Activated T-cell treated with anti-CD3 and anti-CD28 coated beads, Interleukin-2, amount 50 U/mL, for 24 hours (primary cell): ENCODE data around the gene FMNL1.

Source experiments
- DNase-seq: peaks from one replicate; pipeline ENCODE4 v3.0.0-alpha.2; 2020
- H3K27ac Mint-ChIP-seq: 2 replicates; pipeline ENCODE4 v1.8.0; 2020; ENCODE audit warnings: mild to moderate bottlenecking, mixed read lengths
- H3K27me3 Mint-ChIP-seq: 2 replicates; pipeline ENCODE4 v1.8.0; 2020; ENCODE audit warnings: mixed read lengths
- H3K36me3 Mint-ChIP-seq: 2 replicates; pipeline ENCODE4 v1.8.0; 2020; ENCODE audit warnings: low read depth, mixed read lengths
- H3K4me1 Mint-ChIP-seq: 2 replicates; pipeline ENCODE4 v1.8.0; 2020; ENCODE audit warnings: low read depth, mixed read lengths
- H3K4me3 Mint-ChIP-seq: 2 replicates; pipeline ENCODE4 v1.8.0; 2020; ENCODE audit warnings: mild to moderate bottlenecking, moderate library complexity, mixed read lengths
- H3K9me3 Mint-ChIP-seq: 2 replicates; pipeline ENCODE4 v1.8.0; 2020; ENCODE audit warnings: mixed read lengths

The FMNL1 gene

GRCh38 chr17:45227101-45227925 lies 5.6 kb downstream of the FMNL1 start:
- H3K27me3 Mint-ChIP-seq, result no peaks in the 10 kb centered on the region
- H3K9me3 Mint-ChIP-seq, result no peaks in the 10 kb centered on the region
- DNase-seq, result peak; percentile 69
- peak overlapping the region; percentile 99 for H3K27ac Mint-ChIP-seq
- H3K36me3 Mint-ChIP-seq, result peaks cover 60% of the 10 kb centered on the region
- peaks cover 87% of the 10 kb centered on the region for H3K4me1 Mint-ChIP-seq
- peak overlapping the region; percentile 98 for H3K4me3 Mint-ChIP-seq

DNA sequence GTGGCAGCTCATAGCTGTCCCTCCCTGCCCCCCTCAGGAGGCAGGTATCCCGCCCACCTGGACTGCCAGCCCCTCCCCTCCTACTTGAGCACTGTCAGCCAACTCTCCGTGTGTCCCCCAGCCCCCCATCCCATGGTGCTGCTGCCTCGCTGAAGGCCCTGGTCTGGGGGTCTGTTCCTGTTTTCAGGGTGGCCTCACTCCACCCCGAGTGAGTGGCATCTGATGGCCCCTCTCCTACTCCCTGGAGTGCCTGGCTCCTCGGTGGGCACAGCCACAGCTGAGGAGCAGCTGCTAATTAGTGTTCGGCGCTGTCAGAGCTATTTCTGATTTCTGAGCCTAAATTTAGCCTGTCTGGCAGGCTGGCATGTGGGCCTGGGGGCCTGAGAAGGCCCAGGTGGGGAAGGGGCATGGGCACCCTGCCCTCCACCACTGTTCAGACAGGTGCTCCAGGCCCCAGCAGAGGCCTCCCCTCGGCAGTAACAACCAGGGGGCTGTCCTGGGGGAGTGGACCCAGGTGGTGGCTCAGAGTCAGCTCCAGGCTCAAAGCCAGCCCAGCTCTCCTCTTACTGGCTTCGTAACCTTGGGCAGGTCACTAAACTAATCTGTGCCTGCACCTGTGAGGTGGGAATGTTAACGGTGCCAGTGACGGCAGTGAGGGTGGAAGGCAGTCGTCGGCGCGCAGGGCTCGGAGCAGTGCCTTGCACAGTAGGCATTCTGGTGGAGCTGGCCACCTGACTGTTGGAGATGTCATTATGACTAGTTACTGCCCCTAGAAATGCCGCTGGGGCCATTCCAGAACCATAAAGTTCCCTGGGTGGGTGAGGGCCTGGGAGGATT lies 6.5 kb downstream of the FMNL1 start:
- H3K4me1 Mint-ChIP-seq, result peaks cover 96% of the 10 kb centered on the region
- H3K9me3 Mint-ChIP-seq, result no peaks in the 10 kb centered on the region
- H3K27ac Mint-ChIP-seq, result peak overlapping the region; percentile 99
- no peaks in the 10 kb centered on the region for H3K27me3 Mint-ChIP-seq
- DNase-seq, result peak; percentile 69
- peaks cover 60% of the 10 kb centered on the region for H3K36me3 Mint-ChIP-seq
- H3K4me3 Mint-ChIP-seq, result peak overlapping the region; percentile 98

DNA sequence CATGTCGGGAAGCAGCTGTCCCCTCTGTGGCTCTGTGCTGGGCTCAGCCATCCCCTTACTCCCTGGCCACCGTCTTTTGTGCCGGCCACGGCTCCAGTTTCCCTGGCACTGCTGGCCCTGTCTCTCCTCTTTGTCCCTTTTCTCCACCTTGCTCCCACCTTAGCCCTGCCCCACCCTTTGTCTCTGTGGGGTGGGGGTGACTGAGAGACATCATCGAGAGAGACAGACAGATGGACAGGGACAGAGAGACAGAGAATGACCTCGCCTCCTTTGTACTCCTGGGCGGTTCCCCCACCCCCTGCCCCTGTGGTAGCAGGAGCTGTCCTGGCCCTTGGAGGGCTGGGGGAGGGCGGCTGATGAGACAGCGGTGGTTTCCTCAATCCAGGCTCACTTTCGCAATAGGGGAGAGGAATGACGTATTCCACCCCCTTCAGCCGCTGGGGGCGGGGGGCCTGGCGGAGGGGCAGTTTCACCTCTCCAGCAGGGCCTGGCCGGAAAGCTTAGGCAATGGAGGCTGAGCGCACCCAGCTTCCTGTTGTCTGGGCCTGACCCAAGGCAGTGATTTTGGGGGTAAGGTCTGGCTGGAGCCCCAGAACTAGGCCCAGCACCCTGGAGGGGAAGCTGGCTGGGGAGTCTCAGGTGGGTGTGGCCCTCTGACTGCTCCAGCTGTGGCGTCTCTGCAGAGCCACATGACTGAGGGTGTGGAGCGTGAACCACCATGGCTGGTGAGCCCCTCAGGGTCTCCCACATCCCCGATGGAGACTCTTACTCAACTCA lies 7.3 kb downstream of the FMNL1 start:
- Mint-ChIP-seq H3K27ac (peak overlapping the region; percentile 99), H3K27me3 (no peaks in the 10 kb centered on the region), H3K36me3 (peaks cover 61% of the 10 kb centered on the region), H3K9me3 (no peaks in the 10 kb centered on the region), H3K4me3 (peak overlapping the region; percentile 98), H3K4me1 (peaks cover 99% of the 10 kb centered on the region)
- peak; percentile 93 for DNase-seq

DNA sequence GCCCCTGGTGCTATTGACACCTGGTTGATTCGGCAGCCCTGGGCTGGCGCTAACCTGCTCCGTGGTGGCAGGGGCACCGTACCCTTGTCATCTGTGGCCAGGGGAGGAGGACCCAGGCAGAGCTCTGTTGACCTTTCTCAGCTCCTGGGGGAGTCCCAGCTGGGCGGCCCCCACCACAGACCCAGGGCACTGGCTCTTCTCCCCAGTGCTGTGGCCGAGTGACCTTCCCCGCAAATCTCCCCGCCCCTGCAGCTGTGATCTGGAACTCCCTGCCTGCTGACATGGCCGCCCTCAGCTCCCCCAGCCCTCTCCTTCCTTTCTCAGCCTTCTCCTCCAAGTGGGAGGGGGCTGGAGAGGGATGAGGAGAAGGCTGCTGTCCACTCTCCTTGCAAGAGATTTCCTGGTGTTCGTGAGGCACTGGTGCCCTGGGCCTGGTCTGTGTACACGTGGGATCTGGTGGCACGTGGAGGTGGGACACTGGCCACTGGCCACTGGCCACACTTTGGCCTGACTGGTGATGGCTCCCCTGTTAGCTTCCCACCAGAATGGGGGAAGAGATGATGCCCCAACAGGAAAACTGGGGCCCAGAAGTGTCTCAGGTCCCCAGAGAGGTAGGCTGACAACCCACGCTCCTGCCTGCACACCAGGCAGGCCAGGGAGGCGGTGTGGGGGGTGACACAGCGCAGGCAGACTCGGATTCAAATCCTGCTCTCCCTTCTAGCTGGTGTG lies 8.2 kb downstream of the FMNL1 start:
- Mint-ChIP-seq H3K27ac (peak overlapping the region; percentile 99), H3K36me3 (peaks cover 66% of the 10 kb centered on the region), H3K27me3 (no peaks in the 10 kb centered on the region), H3K4me1 (peaks cover 98% of the 10 kb centered on the region), H3K4me3 (peak overlapping the region; percentile 98), H3K9me3 (no peaks in the 10 kb centered on the region)
- DNase-seq, result peak; percentile 62

DNA sequence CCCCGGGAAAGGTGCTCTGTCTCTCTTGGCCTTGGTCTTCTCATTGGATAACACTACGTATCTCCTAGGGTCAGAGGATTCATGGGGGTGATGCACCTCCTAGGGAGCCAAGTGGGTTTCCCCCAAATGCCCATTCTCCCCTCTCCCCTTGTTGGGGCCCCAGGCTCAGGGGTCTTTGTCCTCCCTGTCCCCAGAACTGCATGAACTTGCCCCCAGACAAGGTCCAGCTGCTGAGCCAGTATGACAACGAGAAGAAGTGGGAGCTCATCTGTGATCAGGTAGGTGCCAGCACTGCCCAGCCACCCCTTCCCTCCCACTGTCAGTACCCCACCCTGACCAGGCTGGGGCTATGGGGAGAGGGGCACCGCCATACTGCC lies 8.7 kb downstream of the FMNL1 start:
- no peak for DNase-seq
- H3K9me3 Mint-ChIP-seq, result no peaks in the 10 kb centered on the region
- H3K4me3 Mint-ChIP-seq, result peak overlapping the region; percentile 98
- H3K36me3 Mint-ChIP-seq, result peaks cover 66% of the 10 kb centered on the region
- H3K27ac Mint-ChIP-seq, result peak overlapping the region; percentile 99
- H3K27me3 Mint-ChIP-seq, result no peaks in the 10 kb centered on the region
- H3K4me1 Mint-ChIP-seq, result peaks cover 98% of the 10 kb centered on the region

- Mint-ChIP-seq H3K27me3 (no peaks in the 10 kb centered on the region), H3K4me1 (peaks cover 98% of the 10 kb centered on the region), H3K27ac (peak overlapping the region; percentile 99), H3K9me3 (no peaks in the 10 kb centered on the region), H3K36me3 (peaks cover 69% of the 10 kb centered on the region), H3K4me3 (peak overlapping the region; percentile 98)
- DNase-seq, result no peak
These were observed 9.2 kb downstream of the FMNL1 start for GRCh38 chr17:45230787-45231480.

GRCh38 chr17:45231481-45232116 lies 9.9 kb downstream of the FMNL1 start:
- H3K9me3 Mint-ChIP-seq, result no peaks in the 10 kb centered on the region
- no peaks in the 10 kb centered on the region for H3K27me3 Mint-ChIP-seq
- peaks cover 70% of the 10 kb centered on the region for H3K36me3 Mint-ChIP-seq

GRCh38 chr17:45232514-45233422 lies 11.1 kb downstream of the FMNL1 start:
- Mint-ChIP-seq H3K4me3 (peak overlapping the region; percentile 98), H3K27ac (peak overlapping the region; percentile 99), H3K9me3 (no peaks in the 10 kb centered on the region), H3K4me1 (peaks cover 82% of the 10 kb centered on the region), H3K36me3 (peaks cover 75% of the 10 kb centered on the region), H3K27me3 (no peaks in the 10 kb centered on the region)
- DNase-seq, result no peak

More at GRCh38 chr17:45231481-45232116, 9.9 kb downstream of the FMNL1 start:
- H3K4me1 Mint-ChIP-seq, result peaks cover 93% of the 10 kb centered on the region
- H3K27ac Mint-ChIP-seq, result peak overlapping the region; percentile 99
- DNase-seq, result peak; percentile 59
- peak overlapping the region; percentile 98 for H3K4me3 Mint-ChIP-seq

GRCh38 chr17:45233423-45233924 lies 11.8 kb downstream of the FMNL1 start:
- no peaks in the 10 kb centered on the region for H3K9me3 Mint-ChIP-seq
- H3K27ac Mint-ChIP-seq, result peak overlapping the region; percentile 99
- H3K36me3 Mint-ChIP-seq, result peaks cover 77% of the 10 kb centered on the region

GRCh38 chr17:45234641-45235415 lies 13.1 kb downstream of the FMNL1 start:
- Mint-ChIP-seq H3K27me3 (no peaks in the 10 kb centered on the region), H3K9me3 (no peaks in the 10 kb centered on the region), H3K4me3 (no peak overlapping the region), H3K4me1 (peaks cover 72% of the 10 kb centered on the region), H3K36me3 (peaks cover 89% of the 10 kb centered on the region), H3K27ac (peak overlapping the region; percentile 99)
- peak; percentile 63 for DNase-seq

More at GRCh38 chr17:45233423-45233924, 11.8 kb downstream of the FMNL1 start:
- DNase-seq, result no peak
- H3K4me1 Mint-ChIP-seq, result peaks cover 79% of the 10 kb centered on the region
- H3K27me3 Mint-ChIP-seq, result no peaks in the 10 kb centered on the region
- H3K4me3 Mint-ChIP-seq, result no peak overlapping the region

DNA sequence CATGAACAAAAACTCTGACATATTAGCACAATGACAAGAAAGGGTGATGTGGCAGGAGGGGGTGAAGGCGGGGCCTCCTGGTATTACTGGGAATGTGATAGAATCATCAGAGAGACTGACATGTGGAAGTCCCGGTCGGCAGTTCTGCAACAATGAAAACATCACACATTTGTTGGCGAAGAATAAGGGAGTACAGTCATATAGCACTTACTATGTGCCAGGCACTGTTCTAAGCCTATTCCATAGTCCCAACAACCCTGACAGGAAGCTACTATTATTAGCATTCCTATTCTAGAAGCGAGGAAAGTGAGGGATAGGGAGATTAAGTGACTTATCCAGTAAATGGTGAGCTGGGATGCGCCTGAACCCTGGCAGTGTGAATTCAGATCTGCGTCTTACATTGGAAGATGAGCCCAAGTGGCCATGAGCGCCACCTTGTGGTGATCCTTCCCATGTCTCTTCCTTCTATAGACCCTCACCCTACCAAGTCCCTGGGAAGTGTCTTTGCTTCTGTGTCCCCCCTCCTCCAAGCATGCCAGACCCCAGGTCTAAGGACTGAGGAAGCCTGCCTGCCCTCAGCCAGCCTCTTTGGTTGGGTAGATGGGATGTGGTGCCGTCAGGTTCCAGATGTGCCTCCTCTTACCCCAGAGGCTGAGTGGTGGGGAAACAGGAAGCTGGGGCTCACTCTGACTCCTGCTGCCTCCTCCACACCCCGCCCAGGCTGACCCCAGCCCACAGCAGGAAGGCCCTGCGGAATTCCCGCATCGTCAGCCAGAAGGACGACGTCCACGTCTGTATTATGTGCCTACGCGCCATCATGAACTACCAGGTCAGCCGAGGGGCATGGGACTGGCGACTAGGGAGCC lies 14.0 kb downstream of the FMNL1 start:
- Mint-ChIP-seq H3K4me1 (peaks cover 66% of the 10 kb centered on the region), H3K4me3 (no peak overlapping the region), H3K27me3 (no peaks in the 10 kb centered on the region), H3K36me3 (peaks cover 91% of the 10 kb centered on the region), H3K9me3 (no peaks in the 10 kb centered on the region), H3K27ac (peak overlapping the region; percentile 90)
- DNase-seq, result peak; percentile 82
